Measurements from ENCODE around the gene NDUFS4.
"Not testable (repeated sequence)": the region's sequence is repeated elsewhere in the genome, so short reads cannot be mapped to it uniquely, and the experiment has no call there.

GRCh38 chr5:53540739-53541138 is 19.7 kb upstream of the NDUFS4 start:
- not testable (repeated sequence) for TF ChIP-seq CTCF (IDR thresholded peaks at IDR 0.05); POLR2A (IDR thresholded peaks at IDR 0.05; ENCODE audit: low read depth); POLR2AphosphoS5 (IDR thresholded peaks at IDR 0.05)

Measured in esophagus muscularis mucosa (tissue), 3 donors.